ENCODE results near the gene FN1. TPM values are rescaled to one million over a fixed set of nuclear protein-coding genes. Genes with fewer than 3 reads are reported as not detected.

Gene FN1
- total and polyA plus RNA-seq, 7 donors: 16.0 to 64.3 (median 40.3) TPM

DNA sequence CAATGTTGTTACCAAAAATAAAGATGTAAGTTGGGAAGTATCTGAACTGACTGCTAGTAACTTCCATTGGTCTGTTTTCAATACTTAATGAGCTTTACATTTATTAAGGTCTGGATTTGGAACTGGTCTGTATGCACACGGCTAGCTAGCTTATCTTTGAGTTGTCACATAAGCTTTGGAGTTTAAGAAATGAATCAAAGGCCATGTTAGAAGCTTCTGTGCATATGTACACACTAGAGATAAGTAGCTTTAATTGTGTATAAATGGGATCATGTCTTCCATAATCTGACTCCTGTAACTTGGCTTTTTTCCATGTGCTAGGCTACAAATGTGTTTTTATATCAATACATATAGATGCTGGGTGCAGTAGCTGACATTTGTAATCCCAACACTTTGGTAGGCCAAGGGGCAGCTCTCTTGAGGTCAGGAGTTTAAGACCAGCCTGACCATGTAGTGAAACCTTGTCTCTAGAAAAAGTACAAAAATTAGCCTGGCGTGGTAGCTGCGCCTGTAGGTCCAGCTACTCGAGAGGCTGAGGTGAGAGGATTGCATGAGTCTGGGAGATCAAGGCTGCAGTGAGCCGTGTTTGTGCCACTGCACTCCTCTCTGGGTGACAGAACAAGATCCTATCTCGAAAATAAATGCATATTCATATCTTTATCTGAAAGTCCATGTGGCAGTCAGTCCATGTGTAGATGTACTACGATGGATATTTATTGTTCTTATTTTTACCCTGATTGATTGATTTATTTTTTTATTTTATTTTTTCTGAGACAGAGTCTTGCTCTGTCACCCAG is 96.8 kb downstream of the FN1 start:
- Histone ChIP-seq H3K27me3 (ENCODE audit: insufficient read depth in 3 of 3, low read length in 2 of 3) (no peaks in the 10 kb centered on the region), H3K4me1 (no peaks in the 10 kb centered on the region), H3K9me3 (no peaks in the 10 kb centered on the region), H3K4me3 (no peak overlapping the region), H3K27ac (no peak overlapping the region), H3K36me3 (ENCODE audit: insufficient read depth in 1 of 2, low read depth in 1 of 2) (peaks cover 5 to 91% of the 10 kb centered on the region in 2 donors)
- ATAC-seq (no peak), DNase-seq (no peak)
- 96 to 97% (median 97%) methylated on average over 7 of the region's 7 CpGs for WGBS, 3 donors
- TF ChIP-seq, protein P1, sequence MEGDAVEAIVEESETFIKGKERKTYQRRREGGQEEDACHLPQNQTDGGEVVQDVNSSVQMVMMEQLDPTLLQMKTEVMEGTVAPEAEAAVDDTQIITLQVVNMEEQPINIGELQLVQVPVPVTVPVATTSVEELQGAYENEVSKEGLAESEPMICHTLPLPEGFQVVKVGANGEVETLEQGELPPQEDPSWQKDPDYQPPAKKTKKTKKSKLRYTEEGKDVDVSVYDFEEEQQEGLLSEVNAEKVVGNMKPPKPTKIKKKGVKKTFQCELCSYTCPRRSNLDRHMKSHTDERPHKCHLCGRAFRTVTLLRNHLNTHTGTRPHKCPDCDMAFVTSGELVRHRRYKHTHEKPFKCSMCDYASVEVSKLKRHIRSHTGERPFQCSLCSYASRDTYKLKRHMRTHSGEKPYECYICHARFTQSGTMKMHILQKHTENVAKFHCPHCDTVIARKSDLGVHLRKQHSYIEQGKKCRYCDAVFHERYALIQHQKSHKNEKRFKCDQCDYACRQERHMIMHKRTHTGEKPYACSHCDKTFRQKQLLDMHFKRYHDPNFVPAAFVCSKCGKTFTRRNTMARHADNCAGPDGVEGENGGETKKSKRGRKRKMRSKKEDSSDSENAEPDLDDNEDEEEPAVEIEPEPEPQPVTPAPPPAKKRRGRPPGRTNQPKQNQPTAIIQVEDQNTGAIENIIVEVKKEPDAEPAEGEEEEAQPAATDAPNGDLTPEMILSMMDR (IDR thresholded peaks at IDR 0.05): no peak
- intact Hi-C loops (cut with DNase I): no loop called here

DNA sequence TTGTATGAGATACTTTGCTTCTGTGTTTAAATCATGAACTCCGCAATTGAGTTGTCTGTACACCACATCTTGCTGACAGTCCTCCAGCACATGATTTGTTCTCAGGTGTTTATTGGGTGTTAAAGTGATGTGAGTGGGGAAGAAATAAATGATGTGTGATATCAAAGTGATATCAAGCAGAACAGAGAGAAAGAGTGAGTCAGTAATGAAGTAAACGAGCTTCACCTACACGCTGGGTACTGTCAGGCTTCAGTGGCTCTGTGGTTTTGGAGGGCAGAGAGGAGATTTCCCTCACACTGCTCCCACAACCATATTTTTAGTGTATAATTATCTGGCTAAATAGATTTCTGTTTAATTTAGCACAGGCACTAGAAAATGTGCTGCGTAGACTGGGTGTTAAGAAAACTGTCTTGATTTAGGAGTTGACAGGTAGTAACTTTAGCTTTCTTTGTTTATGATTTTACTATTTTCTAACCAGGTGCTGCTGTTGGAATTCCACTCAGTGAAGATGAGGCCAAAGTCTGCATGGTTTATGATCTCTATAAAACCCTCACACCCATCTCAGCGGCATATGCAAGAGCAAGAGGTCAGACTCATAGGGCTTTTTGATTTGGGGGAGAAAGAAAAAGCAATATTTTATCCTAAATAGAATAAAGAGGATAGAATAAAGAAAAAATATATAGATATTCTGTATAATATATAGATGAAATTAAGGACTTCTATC is 102.8 kb downstream of the FN1 start:
- intact Hi-C loops (cut with DNase I): no loop called here
- DNase-seq: no peak
- ATAC-seq: no peak
- WGBS, 3 donors: 95 to 97% (median 96%) methylated on average over 5 of the region's 5 CpGs
- Histone ChIP-seq H3K27ac (no peak overlapping the region), H3K4me1 (no peaks in the 10 kb centered on the region), H3K4me3 (no peak overlapping the region), H3K9me3 (no peaks in the 10 kb centered on the region), H3K36me3 (ENCODE audit: insufficient read depth in 1 of 2, low read depth in 1 of 2) (peaks cover 6 to 75% of the 10 kb centered on the region in 2 donors), H3K27me3 (ENCODE audit: insufficient read depth in 3 of 3, low read length in 2 of 3) (no peaks in the 10 kb centered on the region)
- TF ChIP-seq, protein P1 (IDR thresholded peaks at IDR 0.05): no peak

DNA sequence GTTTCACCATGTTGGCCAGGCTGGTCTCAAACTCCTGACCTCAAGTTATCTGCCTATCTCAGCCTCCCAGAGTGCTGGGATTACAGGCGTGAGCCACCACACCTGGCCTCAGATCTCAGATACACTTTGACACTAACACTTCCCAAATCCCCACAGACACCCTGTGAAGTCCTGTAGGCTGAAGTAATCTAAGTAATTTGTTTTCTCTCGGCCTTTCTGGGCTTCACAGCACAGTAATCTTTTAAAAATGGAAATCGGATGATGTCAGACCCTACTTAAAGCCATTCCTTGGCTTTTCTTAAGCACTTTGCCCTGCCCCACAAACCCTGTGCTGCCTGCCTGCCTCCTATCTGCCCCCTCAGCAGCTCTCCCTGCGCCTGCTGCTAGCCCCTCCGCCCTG is 107.8 kb downstream of the FN1 start:
- DNase-seq (no peak), ATAC-seq (no peak)
- WGBS, 3 donors: 83 to 93% (median 89%) methylated on average over 5 of the region's 5 CpGs
- Histone ChIP-seq H3K9me3 (no peaks in the 10 kb centered on the region), H3K27ac (no peak overlapping the region), H3K27me3 (ENCODE audit: insufficient read depth in 3 of 3, low read length in 2 of 3) (no peaks in the 10 kb centered on the region), H3K4me3 (no peak overlapping the region), H3K4me1 (no peaks in the 10 kb centered on the region), H3K36me3 (ENCODE audit: insufficient read depth in 1 of 2, low read depth in 1 of 2) (peaks cover 12 to 60% of the 10 kb centered on the region in 2 donors)
- intact Hi-C loops (cut with DNase I): no loop called here
- TF ChIP-seq, protein P1 (IDR thresholded peaks at IDR 0.05): no peak

DNA sequence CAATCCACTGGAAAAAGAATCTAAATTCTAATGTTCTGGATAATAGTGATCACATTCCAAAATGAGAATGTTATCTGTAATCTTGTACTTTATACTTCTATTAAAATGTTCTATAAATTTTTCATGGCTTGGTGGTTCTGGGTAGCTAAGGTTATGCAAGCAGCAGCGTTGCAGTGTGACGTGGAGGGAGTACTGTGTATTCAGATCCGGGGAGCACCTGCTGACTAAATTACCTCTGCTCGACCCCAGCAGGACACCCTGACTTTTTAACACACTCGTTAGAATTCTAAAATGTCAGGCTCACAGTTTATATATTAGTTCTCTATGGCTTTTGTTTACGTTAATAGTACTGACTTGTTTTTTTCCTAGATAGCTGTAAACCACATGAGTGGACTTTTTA is 111.1 kb downstream of the FN1 start:
- Histone ChIP-seq H3K4me1 (no peaks in the 10 kb centered on the region), H3K4me3 (no peak overlapping the region), H3K9me3 (no peaks in the 10 kb centered on the region), H3K27me3 (ENCODE audit: insufficient read depth in 3 of 3, low read length in 2 of 3) (no peaks in the 10 kb centered on the region), H3K36me3 (ENCODE audit: insufficient read depth in 1 of 2, low read depth in 1 of 2) (peaks cover 9 to 67% of the 10 kb centered on the region in 2 donors), H3K27ac (no peak overlapping the region)
- no peak for ATAC-seq
- intact Hi-C loops (cut with DNase I): no loop called here
- no peak for DNase-seq
- WGBS, 3 donors: 61 to 75% (median 73%) methylated on average over 6 of the region's 6 CpGs
- TF ChIP-seq, protein P1 (IDR thresholded peaks at IDR 0.05): no peak
